Thyroid gland (tissue), 4 donors: ENCODE measurements around the gene CDH2.

ENCODE experiments used
- POLR2A ChIP-seq, 2 donors: fragments of 450-650 bp; IDR thresholded peaks; one replicate each; pipeline ENCODE4 v1.6.1; 2017; ENCODE audit warnings: antibody characterized with exemption in 2 of 2, mild to moderate bottlenecking in 2 of 2, moderate library complexity in 1 of 2
- TF ChIP-seq, protein P1 (sequence below), 6 experiments: fragments of 200-600 bp in 3 of 6; fragments of 450-650 bp in 3 of 6; sonication (generic) in 3 of 6; IDR thresholded peaks; one replicate each; pipeline ENCODE4 v1.5.1; 2016 to 2019; ENCODE audit warnings: antibody characterized with exemption in 6 of 6, mild to moderate bottlenecking in 2 of 6, inconsistent platforms in 1 of 6, moderate library complexity in 1 of 6

GRCh38 chr18:28050545-28050944 lies 126.4 kb downstream of the CDH2 start:
- no peak for TF ChIP-seq POLR2A (IDR thresholded peaks at IDR 0.05)
- TF ChIP-seq, protein P1, sequence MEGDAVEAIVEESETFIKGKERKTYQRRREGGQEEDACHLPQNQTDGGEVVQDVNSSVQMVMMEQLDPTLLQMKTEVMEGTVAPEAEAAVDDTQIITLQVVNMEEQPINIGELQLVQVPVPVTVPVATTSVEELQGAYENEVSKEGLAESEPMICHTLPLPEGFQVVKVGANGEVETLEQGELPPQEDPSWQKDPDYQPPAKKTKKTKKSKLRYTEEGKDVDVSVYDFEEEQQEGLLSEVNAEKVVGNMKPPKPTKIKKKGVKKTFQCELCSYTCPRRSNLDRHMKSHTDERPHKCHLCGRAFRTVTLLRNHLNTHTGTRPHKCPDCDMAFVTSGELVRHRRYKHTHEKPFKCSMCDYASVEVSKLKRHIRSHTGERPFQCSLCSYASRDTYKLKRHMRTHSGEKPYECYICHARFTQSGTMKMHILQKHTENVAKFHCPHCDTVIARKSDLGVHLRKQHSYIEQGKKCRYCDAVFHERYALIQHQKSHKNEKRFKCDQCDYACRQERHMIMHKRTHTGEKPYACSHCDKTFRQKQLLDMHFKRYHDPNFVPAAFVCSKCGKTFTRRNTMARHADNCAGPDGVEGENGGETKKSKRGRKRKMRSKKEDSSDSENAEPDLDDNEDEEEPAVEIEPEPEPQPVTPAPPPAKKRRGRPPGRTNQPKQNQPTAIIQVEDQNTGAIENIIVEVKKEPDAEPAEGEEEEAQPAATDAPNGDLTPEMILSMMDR (IDR thresholded peaks at IDR 0.05): no peak
